Tongue (tissue), 2 donors: ENCODE data around the gene POLD2. TPM values are rescaled to one million over a fixed set of nuclear protein-coding genes. Genes with fewer than 3 reads are reported as not detected.
A peak's percentile ranks its signal among the peaks of the same experiment; 100 is the strongest.

Experiments used
- DNase-seq: peaks from one replicate; pipeline ENCODE4 v3.0.0-alpha.2; 2015
- total RNA-seq: library from RNA; depleted of rRNA; stranded (reverse); fragments of >200 nt; gene quantifications from one replicate; pipeline ENCODE4 v1.2.3, GENCODE V29; 2014

Gene POLD2
- total RNA-seq, 1 donor from 2014 or later = 62.7 TPM

GRCh38 chr7:44114586-44115310 lies 8.6 kb downstream of the POLD2 start:
- DNase-seq = peak; percentile 93

- no peak for DNase-seq
These were observed 9.5 kb downstream of the POLD2 start for GRCh38 chr7:44113764-44114354.

- no peak for DNase-seq
These were observed 10.2 kb downstream of the POLD2 start for GRCh38 chr7:44112997-44113763.

GRCh38 chr7:44112231-44112996 lies 10.9 kb downstream of the POLD2 start:
- DNase-seq = no peak

- DNase-seq = no peak
These were observed 11.6 kb downstream of the POLD2 start for GRCh38 chr7:44111761-44112160.

- peak; percentile 58 for DNase-seq
These were observed 12.4 kb downstream of the POLD2 start for GRCh38 chr7:44110719-44111635.

GRCh38 chr7:44109991-44110390 lies 13.4 kb downstream of the POLD2 start:
- no peak for DNase-seq

- DNase-seq = no peak
These were observed 14.3 kb downstream of the POLD2 start for GRCh38 chr7:44108768-44109750.

GRCh38 chr7:44107961-44108767 lies 15.2 kb downstream of the POLD2 start:
- DNase-seq = no peak

GRCh38 chr7:44107116-44107960 lies 16.0 kb downstream of the POLD2 start:
- DNase-seq = no peak

- DNase-seq = no peak
These were observed 16.9 kb downstream of the POLD2 start for GRCh38 chr7:44106311-44107065.

- DNase-seq = no peak
These were observed 17.5 kb downstream of the POLD2 start for GRCh38 chr7:44105832-44106231.

GRCh38 chr7:44104860-44105771 lies 18.2 kb downstream of the POLD2 start:
- DNase-seq = no peak

- DNase-seq = peak; percentile 70
These were observed 19.2 kb downstream of the POLD2 start, which contains the start of gene AEBP1 for GRCh38 chr7:44103923-44104859. Gene AEBP1 (plus strand): TSS chr7:44104345. CDS start chr7:44104666, 321 bp downstream.

- no peak for DNase-seq
These were observed 19.8 kb downstream of the POLD2 start for GRCh38 chr7:44103566-44103922.
